Caco-2 (cell line): ENCODE results near the gene KIAA0753. TPM values are rescaled to one million over a fixed set of nuclear protein-coding genes. Genes with fewer than 3 reads are reported as not detected.

Experiments used
- BruUV-seq: library from RNA; stranded (reverse); fragments of 400-500 nt; replicated peaks from 2 replicates; lab custom pipeline; 2021; lab: Mats Ljungman, UMichigan
- CTCF ChIA-PET: fragments of 300-600 bp; sonication (Branson Sonifier 250); formaldehyde crosslinking; loops from one replicate; lab custom pipeline; 2022; ENCODE audit warnings: antibody characterized with exemption; lab: Charles Lee
- POLR2A ChIA-PET: fragments of 300-600 bp; sonication (Branson Sonifier 250); formaldehyde crosslinking; loops from one replicate; lab custom pipeline; 2022; ENCODE audit warnings: antibody characterized with exemption; lab: Charles Lee
- DNase-seq, 2 experiments: peaks; one replicate each; pipeline versions ENCODE4 v3.0.0 to v3.0.0-alpha.2; 2020 to 2022
- H3K27me3 ChIP-seq: replicated peaks from 2 replicates; pipeline ENCODE4 v1.6.0; 2011; ENCODE audit warnings: low read length; ENCODE audit not compliant: control insufficient read depth, insufficient read depth
- H3K36me3 ChIP-seq: 2 replicates; pipeline ENCODE4 v1.5.1; 2011; ENCODE audit warnings: low read length; ENCODE audit not compliant: control insufficient read depth, insufficient read depth
- H3K4me1 ChIP-seq: fragments of 250-450 bp; sonication (Bioruptor Pico); 2 replicates; pipeline ENCODE4 v1.5.1; 2020; ENCODE audit warnings: mild to moderate bottlenecking
- H3K4me3 ChIP-seq: 2 replicates; pipeline ENCODE4 v1.5.1; 2011; ENCODE audit warnings: low read depth, mild to moderate bottlenecking, control low read depth, low read length
- H3K9me3 ChIP-seq: fragments of 250-450 bp; sonication (Bioruptor Pico); 2 replicates; pipeline ENCODE4 v1.5.1; 2020; ENCODE audit warnings: mild to moderate bottlenecking, moderate library complexity
- H3K27ac Mint-ChIP-seq: one replicate; pipeline ENCODE4 v1.8.0; 2022; ENCODE audit warnings: mixed read lengths; ENCODE audit not compliant: unreplicated experiment
- H3K27me3 Mint-ChIP-seq: one replicate; pipeline ENCODE4 v1.8.0; 2022; ENCODE audit warnings: mixed read lengths; ENCODE audit not compliant: insufficient read depth, unreplicated experiment
- H3K36me3 Mint-ChIP-seq: one replicate; pipeline ENCODE4 v1.8.0; 2022; ENCODE audit warnings: mild to moderate bottlenecking, mixed read lengths; ENCODE audit not compliant: insufficient read depth, unreplicated experiment
- H3K4me1 Mint-ChIP-seq: one replicate; pipeline ENCODE4 v1.8.0; 2022; ENCODE audit warnings: low read depth, mixed read lengths; ENCODE audit not compliant: unreplicated experiment
- H3K4me3 Mint-ChIP-seq: one replicate; pipeline ENCODE4 v1.8.0; 2022; ENCODE audit warnings: mild to moderate bottlenecking, moderate library complexity, mixed read lengths; ENCODE audit not compliant: unreplicated experiment
- H3K9me3 Mint-ChIP-seq: one replicate; pipeline ENCODE4 v1.8.0; 2022; ENCODE audit warnings: mixed read lengths; ENCODE audit not compliant: unreplicated experiment
- intact Hi-C: fragments of 100-400 bp; cut with micrococcal nuclease; formaldehyde crosslinking; loops from one replicate; pipeline ENCODE4 v1.10.0; 2022; ENCODE audit not compliant: unreplicated experiment
- total RNA-seq: library from RNA; stranded (reverse); gene quantifications from 2 replicates; pipeline ENCODE4 v1.2.3, GENCODE V29; 2022
- TF ChIP-seq, protein P1 (sequence below), 2 experiments: fragments of 200-600 bp in 1 of 2; IDR thresholded peaks; 1 replicate in 1 of 2; 2 replicates in 1 of 2; pipeline versions ENCODE4 v1.5.1 to v1.8.0; 2011 to 2022; ENCODE audit warnings: antibody characterized with exemption in 1 of 2, control low read depth in 1 of 2, inconsistent platforms in 1 of 2, low read depth in 1 of 2, low read length in 1 of 2, mild to moderate bottlenecking in 1 of 2, moderate library complexity in 1 of 2; ENCODE audit not compliant: insufficient read depth in 1 of 2, severe bottlenecking in 1 of 2, unreplicated experiment in 1 of 2

KIAA0753 gene
- total RNA-seq, 1 experiment from 2014 or later: 7.7 TPM

DNA sequence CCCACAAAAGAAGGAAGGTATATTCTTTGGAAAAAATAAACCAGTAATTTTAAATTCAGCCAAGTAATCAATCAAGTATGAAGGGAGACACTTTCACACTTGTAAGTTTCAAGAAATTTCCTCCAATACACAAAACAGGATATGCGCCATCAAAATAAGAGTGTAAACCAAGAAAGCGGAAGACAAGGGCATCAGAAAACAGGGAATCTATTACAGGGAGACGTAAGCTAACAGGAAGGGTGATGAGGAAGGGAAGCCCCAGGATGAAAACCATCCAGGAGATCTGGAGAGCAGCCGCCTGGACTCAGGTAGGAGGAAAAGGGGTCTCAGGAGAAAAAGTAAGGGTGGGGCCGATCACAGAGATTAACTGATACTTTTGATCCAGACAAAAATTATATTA lies 52.3 kb downstream of the KIAA0753 start:
- POLR2A ChIA-PET: no interaction called here
- no peaks in the 10 kb centered on the region for H3K36me3 ChIP-seq
- no peaks in the 10 kb centered on the region for H3K27me3 ChIP-seq
- Mint-ChIP-seq H3K9me3 (peaks cover 17% of the 10 kb centered on the region), H3K36me3 (peaks cover 38% of the 10 kb centered on the region), H3K27ac (no peak overlapping the region), H3K27me3 (no peaks in the 10 kb centered on the region), H3K4me3 (no peak overlapping the region), H3K4me1 (peaks cover 7% of the 10 kb centered on the region)
- intact Hi-C loops: no loop called here
- CTCF ChIA-PET: no interaction called here
- no peaks in the 10 kb centered on the region for H3K9me3 ChIP-seq
- H3K4me1 ChIP-seq: peaks cover 15% of the 10 kb centered on the region
- no TSS peak for BruUV-seq
- no peak for DNase-seq
- TF ChIP-seq, protein P1, sequence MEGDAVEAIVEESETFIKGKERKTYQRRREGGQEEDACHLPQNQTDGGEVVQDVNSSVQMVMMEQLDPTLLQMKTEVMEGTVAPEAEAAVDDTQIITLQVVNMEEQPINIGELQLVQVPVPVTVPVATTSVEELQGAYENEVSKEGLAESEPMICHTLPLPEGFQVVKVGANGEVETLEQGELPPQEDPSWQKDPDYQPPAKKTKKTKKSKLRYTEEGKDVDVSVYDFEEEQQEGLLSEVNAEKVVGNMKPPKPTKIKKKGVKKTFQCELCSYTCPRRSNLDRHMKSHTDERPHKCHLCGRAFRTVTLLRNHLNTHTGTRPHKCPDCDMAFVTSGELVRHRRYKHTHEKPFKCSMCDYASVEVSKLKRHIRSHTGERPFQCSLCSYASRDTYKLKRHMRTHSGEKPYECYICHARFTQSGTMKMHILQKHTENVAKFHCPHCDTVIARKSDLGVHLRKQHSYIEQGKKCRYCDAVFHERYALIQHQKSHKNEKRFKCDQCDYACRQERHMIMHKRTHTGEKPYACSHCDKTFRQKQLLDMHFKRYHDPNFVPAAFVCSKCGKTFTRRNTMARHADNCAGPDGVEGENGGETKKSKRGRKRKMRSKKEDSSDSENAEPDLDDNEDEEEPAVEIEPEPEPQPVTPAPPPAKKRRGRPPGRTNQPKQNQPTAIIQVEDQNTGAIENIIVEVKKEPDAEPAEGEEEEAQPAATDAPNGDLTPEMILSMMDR (IDR thresholded peaks at IDR 0.05; ENCODE audit: insufficient read depth in 1 of 2, low read depth in 1 of 2, low read length in 1 of 2, severe bottlenecking in 1 of 2, unreplicated experiment in 1 of 2): no peak
- no peak overlapping the region for H3K4me3 ChIP-seq

DNA sequence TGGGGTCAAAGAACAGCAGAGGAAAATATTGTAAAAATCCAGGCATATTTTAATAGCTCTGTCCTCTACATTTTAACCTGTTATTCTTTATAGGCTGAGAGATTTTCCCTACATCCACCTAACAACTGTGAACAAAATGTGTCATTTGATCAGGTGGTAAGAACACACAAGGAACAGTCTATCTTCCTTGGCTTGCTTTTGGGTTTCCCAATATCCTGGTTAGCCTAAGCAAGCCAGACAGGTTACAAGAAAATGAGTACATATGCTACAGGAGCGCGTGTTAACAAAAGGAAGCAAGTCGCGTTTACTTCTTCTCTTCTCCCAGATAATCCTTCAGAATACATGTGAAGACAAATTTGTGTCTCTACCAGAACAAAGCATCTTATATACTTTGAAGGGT lies 53.2 kb downstream of the KIAA0753 start:
- Mint-ChIP-seq H3K27me3 (no peaks in the 10 kb centered on the region), H3K36me3 (peaks cover 40% of the 10 kb centered on the region), H3K27ac (no peak overlapping the region)

DNA sequence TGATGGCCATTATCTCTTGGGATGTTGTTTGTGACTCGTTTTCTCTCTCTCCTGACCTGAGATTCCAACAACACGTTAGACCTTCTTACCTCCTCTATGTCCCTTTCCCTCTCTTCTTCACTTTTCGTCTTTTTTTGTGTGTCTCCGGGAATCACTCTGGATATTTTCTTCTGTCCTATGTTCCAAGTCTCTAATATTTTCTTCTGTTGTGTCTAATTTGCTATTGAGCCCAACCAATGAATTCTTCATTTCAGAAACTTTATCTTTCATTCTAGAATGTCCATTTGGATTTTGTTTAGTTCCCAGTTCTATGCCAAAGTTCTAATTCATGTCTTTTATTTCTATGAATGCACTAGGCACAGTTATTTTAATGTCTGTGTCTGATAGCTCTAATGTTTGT lies 57.1 kb downstream of the KIAA0753 start:
- Histone ChIP-seq H3K27me3 (no peaks in the 10 kb centered on the region), H3K4me3 (no peak overlapping the region), H3K36me3 (no peaks in the 10 kb centered on the region), H3K4me1 (no peaks in the 10 kb centered on the region), H3K9me3 (no peaks in the 10 kb centered on the region)
- TF ChIP-seq, protein P1 (IDR thresholded peaks at IDR 0.05; ENCODE audit: insufficient read depth in 1 of 2, low read depth in 1 of 2, low read length in 1 of 2, severe bottlenecking in 1 of 2, unreplicated experiment in 1 of 2): no peak
- Mint-ChIP-seq H3K36me3 (peaks cover 34% of the 10 kb centered on the region), H3K4me3 (no peak overlapping the region), H3K4me1 (no peaks in the 10 kb centered on the region), H3K27me3 (no peaks in the 10 kb centered on the region), H3K9me3 (peaks cover 21% of the 10 kb centered on the region), H3K27ac (no peak overlapping the region)
- no TSS peak for BruUV-seq
- no peak for DNase-seq
- intact Hi-C loops: no loop called here
- CTCF ChIA-PET: no interaction called here
- POLR2A ChIA-PET: no interaction called here

More for the DNA sequence above, 53.2 kb downstream of the KIAA0753 start:
- ChIA-PET CTCF (no interaction called here), POLR2A (no interaction called here)
- Histone ChIP-seq H3K27me3 (no peaks in the 10 kb centered on the region), H3K4me1 (peaks cover 10% of the 10 kb centered on the region), H3K36me3 (no peaks in the 10 kb centered on the region), H3K4me3 (no peak overlapping the region), H3K9me3 (no peaks in the 10 kb centered on the region)
- peaks cover 7% of the 10 kb centered on the region for H3K4me1 Mint-ChIP-seq
- no peak for DNase-seq
- H3K4me3 Mint-ChIP-seq: no peak overlapping the region
- intact Hi-C loops: no loop called here
- TF ChIP-seq, protein P1 (IDR thresholded peaks at IDR 0.05; ENCODE audit: insufficient read depth in 1 of 2, low read depth in 1 of 2, low read length in 1 of 2, severe bottlenecking in 1 of 2, unreplicated experiment in 1 of 2): no peak
- peaks cover 21% of the 10 kb centered on the region for H3K9me3 Mint-ChIP-seq
- no TSS peak for BruUV-seq
